ENCODE measurements around the gene MAP4K1. TPM values are rescaled to one million over a fixed set of nuclear protein-coding genes. Genes with fewer than 3 reads are reported as not detected.

The MAP4K1 gene
- total RNA-seq, 1 donor: 0.72 TPM

DNA sequence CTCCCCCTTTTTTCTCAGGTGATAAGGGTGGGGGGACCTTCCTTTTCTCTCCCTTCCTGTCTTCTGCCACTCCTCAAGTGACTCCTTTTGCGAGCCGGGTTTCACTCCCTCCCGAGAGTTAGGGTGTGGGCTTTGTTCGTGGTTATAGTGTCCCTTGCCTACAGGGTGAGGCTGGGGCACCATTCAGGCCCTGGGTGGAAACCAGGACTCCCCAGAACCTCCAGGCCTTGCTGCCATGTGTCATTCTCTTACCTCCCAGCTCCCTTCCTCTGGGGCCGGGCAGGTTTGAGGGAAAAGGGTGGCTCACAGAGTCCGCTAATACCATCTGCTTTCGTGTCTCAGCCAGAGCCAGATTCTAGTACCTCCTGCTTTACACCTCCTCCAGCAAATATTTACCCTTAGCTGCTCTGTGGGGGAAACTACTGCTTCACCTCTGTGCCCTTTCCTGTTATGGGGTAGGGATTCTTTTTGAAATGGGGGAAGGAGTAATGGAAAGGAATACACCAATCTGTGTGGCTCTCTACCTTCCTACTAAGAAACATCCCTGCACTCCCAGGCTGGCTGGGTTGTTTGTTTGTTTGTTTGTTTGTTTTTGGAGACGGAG is 32.5 kb upstream of the MAP4K1 start:
- peak; percentile 68 for DNase-seq (ENCODE audit: insufficient read length, low spot score, missing footprints)
- TF ChIP-seq, protein P1, sequence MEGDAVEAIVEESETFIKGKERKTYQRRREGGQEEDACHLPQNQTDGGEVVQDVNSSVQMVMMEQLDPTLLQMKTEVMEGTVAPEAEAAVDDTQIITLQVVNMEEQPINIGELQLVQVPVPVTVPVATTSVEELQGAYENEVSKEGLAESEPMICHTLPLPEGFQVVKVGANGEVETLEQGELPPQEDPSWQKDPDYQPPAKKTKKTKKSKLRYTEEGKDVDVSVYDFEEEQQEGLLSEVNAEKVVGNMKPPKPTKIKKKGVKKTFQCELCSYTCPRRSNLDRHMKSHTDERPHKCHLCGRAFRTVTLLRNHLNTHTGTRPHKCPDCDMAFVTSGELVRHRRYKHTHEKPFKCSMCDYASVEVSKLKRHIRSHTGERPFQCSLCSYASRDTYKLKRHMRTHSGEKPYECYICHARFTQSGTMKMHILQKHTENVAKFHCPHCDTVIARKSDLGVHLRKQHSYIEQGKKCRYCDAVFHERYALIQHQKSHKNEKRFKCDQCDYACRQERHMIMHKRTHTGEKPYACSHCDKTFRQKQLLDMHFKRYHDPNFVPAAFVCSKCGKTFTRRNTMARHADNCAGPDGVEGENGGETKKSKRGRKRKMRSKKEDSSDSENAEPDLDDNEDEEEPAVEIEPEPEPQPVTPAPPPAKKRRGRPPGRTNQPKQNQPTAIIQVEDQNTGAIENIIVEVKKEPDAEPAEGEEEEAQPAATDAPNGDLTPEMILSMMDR (IDR thresholded peaks at IDR 0.05; ENCODE audit: extremely low read depth, low read depth, low read length): no peak
- H3K9me3 ChIP-seq (ENCODE audit: low read depth, low read length): no peaks in the 10 kb centered on the region
- peak overlapping the region; percentile 91 for H3K4me3 ChIP-seq (ENCODE audit: insufficient read depth, low read length)
- H3K4me1 ChIP-seq (ENCODE audit: insufficient read depth, low read length): peaks cover 57% of the 10 kb centered on the region
- H3K36me3 ChIP-seq (ENCODE audit: insufficient read depth, low read length): peaks cover 14% of the 10 kb centered on the region
- H2AFZ ChIP-seq (ENCODE audit: low read length): no peak overlapping the region
- peaks cover 78% of the 10 kb centered on the region for H3K79me2 ChIP-seq (ENCODE audit: insufficient read depth, low read length)
- peak overlapping the region; percentile 98 for H3K27ac ChIP-seq (ENCODE audit: low read depth, low read length)
- H4K20me1 ChIP-seq (ENCODE audit: insufficient read depth, low read length): peaks cover 45% of the 10 kb centered on the region
- H3K27me3 ChIP-seq (ENCODE audit: insufficient read depth, low read length): no peaks in the 10 kb centered on the region
- H3K4me2 ChIP-seq (ENCODE audit: insufficient read depth, low read length): peak overlapping the region; percentile 95

DNA sequence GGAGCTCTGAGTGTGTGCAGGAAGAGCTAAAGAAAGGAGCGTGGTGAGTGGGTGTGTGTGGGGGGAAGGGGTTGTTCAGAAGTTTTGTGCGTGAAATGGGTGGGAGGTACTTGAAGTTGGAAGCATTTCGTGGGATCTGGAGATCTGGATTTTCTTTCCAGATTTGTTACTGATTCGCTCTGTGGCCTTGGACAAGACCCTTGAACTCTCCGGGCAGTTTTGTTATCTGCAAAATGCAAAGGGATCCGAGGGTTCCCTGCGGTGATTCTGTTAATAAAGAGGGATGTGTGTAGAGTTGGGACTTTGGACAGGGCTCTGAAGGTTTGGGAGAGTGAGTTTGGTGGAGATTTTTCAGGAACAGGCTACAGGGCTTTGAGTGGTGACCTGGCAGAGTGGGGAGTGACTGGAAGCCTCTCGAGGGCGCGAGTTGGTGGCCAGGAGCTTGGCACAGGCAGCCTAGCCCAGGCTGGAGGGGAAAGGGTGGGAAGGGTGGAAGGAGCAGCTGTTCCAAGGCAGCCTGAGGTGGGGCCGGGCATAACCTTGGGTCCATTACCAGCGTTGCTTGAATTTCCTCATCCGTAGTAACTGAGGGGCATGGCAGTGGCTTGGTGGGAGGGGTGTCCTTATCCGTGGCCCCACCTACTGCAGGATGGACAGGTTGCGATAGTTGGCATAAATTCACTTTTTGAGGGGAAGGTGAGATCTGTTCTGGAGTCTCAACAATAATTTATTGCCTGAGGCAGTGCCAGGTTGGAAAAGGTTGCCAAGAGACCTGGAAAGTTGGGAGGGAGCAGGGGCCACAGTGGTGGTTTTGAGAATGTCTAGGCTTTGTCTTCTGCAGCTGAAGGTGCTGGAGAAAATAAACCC is 31.8 kb upstream of the MAP4K1 start:
- Histone ChIP-seq H2AFZ (ENCODE audit: low read length) (no peak overlapping the region), H3K4me1 (ENCODE audit: insufficient read depth, low read length) (peaks cover 49% of the 10 kb centered on the region), H4K20me1 (ENCODE audit: insufficient read depth, low read length) (peaks cover 40% of the 10 kb centered on the region), H3K4me2 (ENCODE audit: insufficient read depth, low read length) (peak overlapping the region; percentile 95), H3K79me2 (ENCODE audit: insufficient read depth, low read length) (peaks cover 71% of the 10 kb centered on the region), H3K27me3 (ENCODE audit: insufficient read depth, low read length) (no peaks in the 10 kb centered on the region), H3K36me3 (ENCODE audit: insufficient read depth, low read length) (peaks cover 9% of the 10 kb centered on the region), H3K9me3 (ENCODE audit: low read depth, low read length) (no peaks in the 10 kb centered on the region), H3K4me3 (ENCODE audit: insufficient read depth, low read length) (peak overlapping the region; percentile 91), H3K27ac (ENCODE audit: low read depth, low read length) (peak overlapping the region; percentile 98)
- DNase-seq (ENCODE audit: insufficient read length, low spot score, missing footprints): peak; percentile 85
- TF ChIP-seq, protein P1 (IDR thresholded peaks at IDR 0.05; ENCODE audit: extremely low read depth, low read depth, low read length): no peak

DNA sequence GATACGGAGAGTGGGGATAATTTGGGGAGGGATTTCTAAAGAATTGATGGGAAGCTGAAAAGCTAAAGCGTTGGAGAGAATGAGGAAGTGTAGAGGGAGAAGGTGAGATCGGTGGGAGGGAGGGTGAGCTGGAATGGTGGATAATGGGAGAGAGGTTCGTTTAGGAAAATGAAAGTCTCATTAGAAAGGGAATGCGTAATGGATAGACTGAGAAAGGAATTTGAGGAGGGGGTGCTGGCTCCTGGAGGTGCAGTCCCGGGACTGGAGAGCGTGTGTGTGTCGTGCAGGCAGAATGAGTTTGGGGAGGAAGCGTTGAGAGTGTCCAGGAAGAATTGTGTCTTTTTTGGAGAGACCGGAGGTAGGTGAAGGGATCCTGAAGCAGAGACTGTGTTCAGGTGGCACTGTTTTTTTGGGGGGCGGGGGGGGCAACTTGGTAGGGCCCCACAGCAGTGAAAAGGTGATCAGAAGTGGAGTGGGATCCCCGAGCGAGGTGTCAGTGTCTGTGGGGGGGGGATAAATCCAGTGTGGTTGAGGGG is 31.1 kb upstream of the MAP4K1 start:
- H3K79me2 ChIP-seq (ENCODE audit: insufficient read depth, low read length): peaks cover 64% of the 10 kb centered on the region
- TF ChIP-seq, protein P1 (IDR thresholded peaks at IDR 0.05; ENCODE audit: extremely low read depth, low read depth, low read length): no peak
- DNase-seq (ENCODE audit: insufficient read length, low spot score, missing footprints): peak; percentile 73
- peak overlapping the region; percentile 98 for H3K27ac ChIP-seq (ENCODE audit: low read depth, low read length)
- no peaks in the 10 kb centered on the region for H3K27me3 ChIP-seq (ENCODE audit: insufficient read depth, low read length)
- no peak overlapping the region for H2AFZ ChIP-seq (ENCODE audit: low read length)
- H4K20me1 ChIP-seq (ENCODE audit: insufficient read depth, low read length): peaks cover 40% of the 10 kb centered on the region
- peaks cover 3% of the 10 kb centered on the region for H3K36me3 ChIP-seq (ENCODE audit: insufficient read depth, low read length)
- H3K9me3 ChIP-seq (ENCODE audit: low read depth, low read length): no peaks in the 10 kb centered on the region
- peaks cover 42% of the 10 kb centered on the region for H3K4me1 ChIP-seq (ENCODE audit: insufficient read depth, low read length)
- H3K4me3 ChIP-seq (ENCODE audit: insufficient read depth, low read length): peak overlapping the region; percentile 91
- peak overlapping the region; percentile 95 for H3K4me2 ChIP-seq (ENCODE audit: insufficient read depth, low read length)

Data from osteoblast (primary cell).